Parathyroid adenoma (tissue), 2 donors: ENCODE results near the gene CAMTA1.

Source experiments
- H2AFZ ChIP-seq: fragments of 300-600 bp; sonication (generic); one replicate; pipeline ENCODE4 v1.7.0; 2017; ENCODE audit warnings: antibody characterized with exemption, mild to moderate bottlenecking
- H3K27ac ChIP-seq: fragments of 300-600 bp; sonication (generic); one replicate; pipeline ENCODE4 v1.7.0; 2017
- H3K27me3 ChIP-seq: fragments of 300-600 bp; sonication (generic); one replicate; pipeline ENCODE4 v1.7.0; 2017; ENCODE audit warnings: low read length; ENCODE audit not compliant: control insufficient read depth, insufficient read depth
- H3K36me3 ChIP-seq: fragments of 300-600 bp; sonication (generic); one replicate; pipeline ENCODE4 v1.7.0; 2017; ENCODE audit warnings: low read length; ENCODE audit not compliant: control insufficient read depth, insufficient read depth
- H3K4me1 ChIP-seq: fragments of 300-600 bp; sonication (generic); one replicate; pipeline ENCODE4 v1.7.0; 2017; ENCODE audit warnings: control low read depth
- H3K4me2 ChIP-seq: fragments of 300-600 bp; sonication (generic); one replicate; pipeline ENCODE4 v1.7.0; 2017; ENCODE audit warnings: low read length
- H3K4me3 ChIP-seq: fragments of 300-600 bp; sonication (generic); one replicate; pipeline ENCODE4 v1.7.0; 2017; ENCODE audit warnings: low read depth, low read length
- H3K79me2 ChIP-seq: fragments of 300-600 bp; sonication (generic); one replicate; pipeline ENCODE4 v1.7.0; 2017; ENCODE audit warnings: control low read depth
- H3K9ac ChIP-seq: fragments of 300-600 bp; sonication (generic); one replicate; pipeline ENCODE4 v1.7.0; 2017; ENCODE audit warnings: mild to moderate bottlenecking
- H3K9me3 ChIP-seq: fragments of 300-600 bp; sonication (generic); one replicate; pipeline ENCODE4 v1.7.0; 2017; ENCODE audit warnings: low read length; ENCODE audit not compliant: control insufficient read depth
- CTCF ChIP-seq: fragments of 300-600 bp; sonication (generic); IDR thresholded peaks from one replicate; pipeline ENCODE4 v1.7.0; 2017; ENCODE audit warnings: antibody characterized with exemption, mild to moderate bottlenecking
- donor health status: primary hyperparathyroidism.

CAMTA1 gene

DNA sequence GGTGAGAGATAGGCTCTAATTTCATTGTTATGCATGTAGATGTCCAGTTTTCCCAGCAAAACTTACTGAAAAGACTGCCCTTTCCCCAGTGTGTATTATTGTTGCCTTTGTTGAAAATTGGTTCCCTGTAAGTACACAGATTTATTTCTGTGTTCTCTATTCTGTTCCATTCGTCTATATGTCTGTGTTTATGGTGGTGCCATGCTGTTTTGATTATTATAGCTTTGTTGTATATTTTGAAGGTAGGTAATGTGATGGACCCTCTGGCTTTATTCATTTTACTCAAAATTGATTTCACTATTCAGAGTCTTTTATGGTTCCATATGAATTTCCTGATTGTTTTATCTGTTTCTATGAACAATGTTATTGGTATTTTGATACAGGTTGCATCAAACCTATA is 610.0 kb downstream of the CAMTA1 start:
- no peaks in the 10 kb centered on the region for H3K27me3 ChIP-seq
- TF ChIP-seq CTCF: no peak
- no peak overlapping the region for H2AFZ ChIP-seq
- H3K4me2 ChIP-seq: no peak overlapping the region
- no peak overlapping the region for H3K4me3 ChIP-seq
- H3K27ac ChIP-seq: no peak overlapping the region
- no peaks in the 10 kb centered on the region for H3K79me2 ChIP-seq
- H3K4me1 ChIP-seq: no peaks in the 10 kb centered on the region
- H3K36me3 ChIP-seq: no peaks in the 10 kb centered on the region
- H3K9ac ChIP-seq: no peak overlapping the region
- H3K9me3 ChIP-seq: no peaks in the 10 kb centered on the region

- Histone ChIP-seq H3K4me1 (no peaks in the 10 kb centered on the region), H3K9me3 (no peaks in the 10 kb centered on the region), H3K4me3 (no peak overlapping the region), H3K27me3 (no peaks in the 10 kb centered on the region), H3K36me3 (no peaks in the 10 kb centered on the region), H3K27ac (no peak overlapping the region), H3K79me2 (no peaks in the 10 kb centered on the region), H3K9ac (no peak overlapping the region), H2AFZ (no peak overlapping the region), H3K4me2 (no peak overlapping the region)
- no peak for TF ChIP-seq CTCF
Measured at GRCh38 chr1:7398982-7399381, 613.7 kb downstream of the CAMTA1 start.

GRCh38 chr1:7399514-7400125 is 614.4 kb downstream of the CAMTA1 start:
- H3K4me1 ChIP-seq: no peaks in the 10 kb centered on the region
- no peaks in the 10 kb centered on the region for H3K79me2 ChIP-seq
- no peak overlapping the region for H3K4me3 ChIP-seq
- TF ChIP-seq CTCF: no peak
- H3K9ac ChIP-seq: no peak overlapping the region
- no peak overlapping the region for H3K4me2 ChIP-seq
- H3K27me3 ChIP-seq: no peaks in the 10 kb centered on the region
- no peak overlapping the region for H2AFZ ChIP-seq
- H3K9me3 ChIP-seq: no peaks in the 10 kb centered on the region
- H3K27ac ChIP-seq: no peak overlapping the region
- H3K36me3 ChIP-seq: no peaks in the 10 kb centered on the region

DNA sequence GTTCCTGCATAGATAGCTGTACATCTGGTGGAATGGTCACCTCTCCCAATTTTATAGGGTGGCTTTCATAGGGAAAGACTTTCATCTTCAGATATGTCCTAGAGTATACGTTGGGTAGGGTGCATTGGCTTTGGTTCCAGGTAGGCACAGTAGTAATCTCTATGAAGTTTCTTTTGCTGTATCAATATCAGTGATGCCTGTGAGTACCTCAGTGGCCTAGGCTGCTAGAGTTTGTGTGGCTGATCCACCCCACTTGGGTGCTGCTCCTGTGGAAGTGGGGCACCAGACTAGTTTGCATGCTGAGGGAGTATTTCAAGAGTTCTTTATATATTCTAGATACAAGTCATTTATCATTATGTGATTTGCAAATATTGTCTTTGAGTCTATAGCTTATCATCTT is 615.3 kb downstream of the CAMTA1 start:
- Histone ChIP-seq H3K9ac (no peak overlapping the region), H3K9me3 (no peaks in the 10 kb centered on the region), H3K79me2 (no peaks in the 10 kb centered on the region), H3K4me1 (no peaks in the 10 kb centered on the region), H2AFZ (no peak overlapping the region), H3K4me3 (no peak overlapping the region), H3K36me3 (no peaks in the 10 kb centered on the region), H3K27me3 (no peaks in the 10 kb centered on the region), H3K4me2 (no peak overlapping the region), H3K27ac (no peak overlapping the region)
- no peak for TF ChIP-seq CTCF

DNA sequence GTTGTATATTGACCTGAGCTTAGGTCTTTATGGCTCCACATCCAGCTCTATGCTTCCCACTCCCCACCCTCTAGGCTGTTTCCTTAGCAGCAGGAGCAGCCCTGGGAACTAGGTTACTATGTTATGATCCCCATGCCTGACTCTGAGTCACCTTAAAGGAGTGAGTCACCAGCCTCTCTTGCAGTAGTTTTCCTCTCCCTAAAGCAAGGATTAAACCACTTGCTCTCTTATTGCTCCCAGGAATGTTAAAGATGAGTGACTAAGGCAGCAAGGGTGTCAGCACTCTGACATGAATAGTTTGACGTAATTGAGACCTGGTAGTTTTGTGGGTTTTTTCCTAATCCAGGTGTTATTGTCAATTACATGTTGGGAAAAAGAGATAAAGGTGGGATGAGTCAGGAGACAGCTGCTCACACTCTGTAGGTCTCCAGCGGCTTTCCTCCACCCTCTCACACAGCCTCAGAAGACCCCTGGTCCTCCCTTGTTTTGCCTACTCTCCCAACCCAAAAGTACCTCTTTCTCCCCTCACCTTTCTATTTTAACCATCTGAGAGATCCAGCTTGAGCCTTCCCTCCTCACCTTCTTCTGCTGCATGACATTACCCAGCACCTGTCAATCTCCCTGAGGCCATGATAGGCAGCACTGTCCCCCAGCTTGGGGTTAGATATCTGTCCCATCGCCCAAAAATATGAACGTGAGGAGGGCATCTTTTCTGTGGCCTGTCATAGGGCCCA is 616.7 kb downstream of the CAMTA1 start:
- no peaks in the 10 kb centered on the region for H3K27me3 ChIP-seq
- no peak overlapping the region for H2AFZ ChIP-seq
- no peak overlapping the region for H3K9ac ChIP-seq
- no peak for TF ChIP-seq CTCF
- H3K36me3 ChIP-seq: no peaks in the 10 kb centered on the region
- no peaks in the 10 kb centered on the region for H3K79me2 ChIP-seq
- no peak overlapping the region for H3K4me2 ChIP-seq
- no peak overlapping the region for H3K27ac ChIP-seq
- no peaks in the 10 kb centered on the region for H3K9me3 ChIP-seq
- H3K4me3 ChIP-seq: no peak overlapping the region
- no peaks in the 10 kb centered on the region for H3K4me1 ChIP-seq
